ENCODE data around the gene EFS.

EFS gene

GRCh38 chr14:23365036-23365731 lies at the start of gene EFS:
EFS (minus strand) TSS chr14:23365172; CDS start chr14:23365025, 147 bp downstream.
- ChIA-PET CTCF (no interaction called here), POLR2A (no interaction called here)
- no peak for DNase-seq (ENCODE audit: extremely low spot score)
- TF ChIP-seq ELF4 (IDR thresholded peaks at IDR 0.05) (no peak), ZNF384 (IDR thresholded peaks at IDR 0.05) (no peak), FOXK2 (IDR thresholded peaks at IDR 0.05) (no peak), HDGF (IDR thresholded peaks at IDR 0.05; ENCODE audit: borderline replicate concordance) (no peak)

GRCh38 chr14:23414254-23414653 lies 49.3 kb upstream of the EFS start:
- DNase-seq (ENCODE audit: extremely low spot score): no peak
- ChIA-PET POLR2A (no interaction called here), CTCF (no interaction called here)
- TF ChIP-seq HDGF (IDR thresholded peaks at IDR 0.05; ENCODE audit: borderline replicate concordance) (no peak), L3MBTL2 (conservative IDR thresholded peaks at IDR 0.05) (no peak), TARDBP (IDR thresholded peaks at IDR 0.05) (no peak), CTBP1 (IDR thresholded peaks at IDR 0.05; ENCODE audit: borderline replicate concordance) (no peak), PKNOX1 (IDR thresholded peaks at IDR 0.05) (no peak), FOXA1 (IDR thresholded peaks at IDR 0.05) (no peak), FOXK2 (IDR thresholded peaks at IDR 0.05) (no peak), LEF1 (IDR thresholded peaks at IDR 0.05; ENCODE audit: borderline replicate concordance) (no peak)

- ChIA-PET POLR2A (no interaction called here), CTCF (interaction anchor here (0.6 kb wide), 1 partner anchor 11 kb away, joined by 3 read pairs; no protein-coding TSS in a partner anchor)
- no peak for DNase-seq (ENCODE audit: extremely low spot score)
- TF ChIP-seq ELF4 (IDR thresholded peaks at IDR 0.05): no peak
- TF ChIP-seq FOXK2 (IDR thresholded peaks at IDR 0.05): no peak
- no peak for TF ChIP-seq SUZ12 (IDR thresholded peaks at IDR 0.05)
- no peak for TF ChIP-seq FOXA1 (IDR thresholded peaks at IDR 0.05)
- no peak for TF ChIP-seq FOXM1 (IDR thresholded peaks at IDR 0.05; ENCODE audit: borderline replicate concordance)
- TF ChIP-seq L3MBTL2 (conservative IDR thresholded peaks at IDR 0.05): no peak
- TF ChIP-seq ARNT (IDR thresholded peaks at IDR 0.05): no peak
- no peak for TF ChIP-seq SP1 (IDR thresholded peaks at IDR 0.05)
- TF ChIP-seq NFRKB (IDR thresholded peaks at IDR 0.05): no peak
- no peak for TF ChIP-seq CTBP1 (IDR thresholded peaks at IDR 0.05; ENCODE audit: borderline replicate concordance)
- no peak for TF ChIP-seq LEF1 (IDR thresholded peaks at IDR 0.05; ENCODE audit: borderline replicate concordance)
- TF ChIP-seq HDGF (IDR thresholded peaks at IDR 0.05; ENCODE audit: borderline replicate concordance): no peak
- no peak for TF ChIP-seq BHLHE40 (IDR thresholded peaks at IDR 0.05; ENCODE audit: borderline replicate concordance)
- TF ChIP-seq PKNOX1 (IDR thresholded peaks at IDR 0.05): no peak
- no peak for TF ChIP-seq TARDBP (IDR thresholded peaks at IDR 0.05)
- TF ChIP-seq ZNF384 (IDR thresholded peaks at IDR 0.05): no peak
Measured at GRCh38 chr14:23413681-23414080, 48.7 kb upstream of the EFS start.

GRCh38 chr14:23411563-23412525 lies 46.9 kb upstream of the EFS start:
- POLR2A ChIA-PET: no interaction called here
- TF ChIP-seq L3MBTL2 (conservative IDR thresholded peaks at IDR 0.05): no peak
- TF ChIP-seq ARNT (IDR thresholded peaks at IDR 0.05): no peak
- no peak for TF ChIP-seq FOXM1 (IDR thresholded peaks at IDR 0.05; ENCODE audit: borderline replicate concordance)
- no peak for TF ChIP-seq SP1 (IDR thresholded peaks at IDR 0.05)
- TF ChIP-seq PKNOX1 (IDR thresholded peaks at IDR 0.05): no peak
- no peak for TF ChIP-seq LEF1 (IDR thresholded peaks at IDR 0.05; ENCODE audit: borderline replicate concordance)
- TF ChIP-seq HDGF (IDR thresholded peaks at IDR 0.05; ENCODE audit: borderline replicate concordance): no peak
- TF ChIP-seq FOXK2 (IDR thresholded peaks at IDR 0.05): no peak
- no peak for TF ChIP-seq SUZ12 (IDR thresholded peaks at IDR 0.05)
- no peak for TF ChIP-seq ZNF384 (IDR thresholded peaks at IDR 0.05)
- TF ChIP-seq ELF4 (IDR thresholded peaks at IDR 0.05): no peak
- TF ChIP-seq NFRKB (IDR thresholded peaks at IDR 0.05): no peak
- TF ChIP-seq BHLHE40 (IDR thresholded peaks at IDR 0.05; ENCODE audit: borderline replicate concordance): no peak
- TF ChIP-seq TARDBP (IDR thresholded peaks at IDR 0.05): no peak
- CTCF ChIA-PET: no interaction called here
- DNase-seq (ENCODE audit: extremely low spot score): no peak

- ChIA-PET POLR2A (no interaction called here), CTCF (no interaction called here)
- DNase-seq (ENCODE audit: extremely low spot score): no peak
- no peak for TF ChIP-seq HDGF (IDR thresholded peaks at IDR 0.05; ENCODE audit: borderline replicate concordance)
- no peak for TF ChIP-seq PKNOX1 (IDR thresholded peaks at IDR 0.05)
- TF ChIP-seq FOXK2 (IDR thresholded peaks at IDR 0.05): no peak
- TF ChIP-seq ELF4 (IDR thresholded peaks at IDR 0.05): no peak
- no peak for TF ChIP-seq SUZ12 (IDR thresholded peaks at IDR 0.05)
- TF ChIP-seq ZNF384 (IDR thresholded peaks at IDR 0.05): no peak
- no peak for TF ChIP-seq L3MBTL2 (conservative IDR thresholded peaks at IDR 0.05)
Measured at GRCh38 chr14:23409966-23410635, 45.1 kb upstream of the EFS start.
